IMR-90 (cell line): ENCODE measurements around the gene EGF. TPM values are rescaled to one million over a fixed set of nuclear protein-coding genes. Genes with fewer than 3 reads are reported as not detected.

Experiments used
- ATAC-seq: fragments of 200-7000 bp; cut with Tn5 transposase; 2 replicates; pipeline ENCODE4 v1.9.1; 2020; ENCODE audit warnings: low read depth, mild to moderate bottlenecking, moderate library complexity
- BruUV-seq: library from RNA; stranded (reverse); fragments of 400-500 nt; replicated peaks from 2 replicates; lab custom pipeline; 2021; lab: Mats Ljungman, UMichigan
- CTCF ChIA-PET: fragments of 300-600 bp; formaldehyde crosslinking; extraction: SDS; loops from one replicate; lab custom pipeline; 2021; ENCODE audit warnings: antibody characterized with exemption; lab: Yijun Ruan, JAX
- POLR2A ChIA-PET: fragments of 300-600 bp; sonication (Branson Sonifier 250); formaldehyde crosslinking; loops from one replicate; lab custom pipeline; 2022; ENCODE audit warnings: antibody characterized with exemption; ENCODE audit not compliant: unreplicated experiment; lab: Charles Lee
- DNase-seq: peaks from one replicate; pipeline ENCODE4 v3.0.0; 2013
- H2AFZ ChIP-seq: replicated peaks from 2 replicates; pipeline ENCODE3; 2013; ENCODE audit warnings: low read length, mild to moderate bottlenecking; ENCODE audit not compliant: poor library complexity
- H2AK5ac ChIP-seq: 2 replicates; pipeline ENCODE4 v1.6.1; 2013; ENCODE audit warnings: low read depth, low read length, inconsistent platforms
- H2AK9ac ChIP-seq: replicated peaks from 2 replicates; pipeline ENCODE3; 2013; ENCODE audit warnings: mild to moderate bottlenecking, low read depth, low read length, moderate library complexity; ENCODE audit not compliant: poor library complexity
- H2BK120ac ChIP-seq: 2 replicates; pipeline ENCODE4 v1.6.1; 2013; ENCODE audit warnings: low read depth, low read length, inconsistent platforms
- H2BK15ac ChIP-seq: 3 replicates; pipeline ENCODE4 v1.6.1; 2013; ENCODE audit warnings: low read depth, low read length, inconsistent platforms
- H2BK20ac ChIP-seq: 2 replicates; pipeline ENCODE4 v1.6.1; 2013; ENCODE audit warnings: low read depth, mild to moderate bottlenecking, inconsistent platforms, low read length, moderate library complexity
- H2BK5ac ChIP-seq: 2 replicates; pipeline ENCODE4 v1.6.1; 2013; ENCODE audit warnings: mild to moderate bottlenecking, low read depth, low read length, inconsistent platforms; ENCODE audit not compliant: poor library complexity, severe bottlenecking
- H3K14ac ChIP-seq: replicated peaks from 2 replicates; pipeline ENCODE4 v1.6.1; 2013; ENCODE audit warnings: low read depth, low read length, inconsistent platforms
- H3K18ac ChIP-seq: 2 replicates; pipeline ENCODE4 v1.6.1; 2013; ENCODE audit warnings: low read depth, low read length, control low read depth
- H3K23ac ChIP-seq: 2 replicates; pipeline ENCODE4 v1.6.1; 2013; ENCODE audit warnings: low read depth, low read length, inconsistent platforms
- H3K27ac ChIP-seq: 2 replicates; pipeline ENCODE4 v1.5.1; 2013; ENCODE audit warnings: mild to moderate bottlenecking, control low read depth, low read length; ENCODE audit not compliant: insufficient read depth
- H3K27me3 ChIP-seq: 2 replicates; pipeline ENCODE4 v1.6.1; 2013; ENCODE audit warnings: low read length; ENCODE audit not compliant: control insufficient read depth, insufficient read depth
- H3K36me3 ChIP-seq: 2 replicates; pipeline ENCODE4 v1.6.1; 2013; ENCODE audit warnings: low read length, mixed read lengths; ENCODE audit not compliant: control insufficient read depth, insufficient read depth
- H3K4ac ChIP-seq: 2 replicates; pipeline ENCODE4 v1.6.1; 2013; ENCODE audit warnings: low read depth, low read length, inconsistent platforms
- H3K4me1 ChIP-seq: 2 replicates; pipeline ENCODE4 v1.6.1; 2013; ENCODE audit warnings: low read length, mixed read lengths; ENCODE audit not compliant: control insufficient read depth, insufficient read depth
- H3K4me2 ChIP-seq: 2 replicates; pipeline ENCODE4 v1.6.1; 2013; ENCODE audit warnings: low read depth, mild to moderate bottlenecking, control low read depth, low read length, moderate library complexity
- H3K4me3 ChIP-seq: 2 replicates; pipeline ENCODE4 v1.5.1; 2013; ENCODE audit warnings: low read depth, mild to moderate bottlenecking, control low read depth, low read length, moderate library complexity; ENCODE audit not compliant: insufficient read depth
- H3K56ac ChIP-seq: 2 replicates; pipeline ENCODE4 v1.6.1; 2013; ENCODE audit warnings: low read length, inconsistent platforms; ENCODE audit not compliant: insufficient read depth; ENCODE audit errors: extremely low read depth
- H3K79me1 ChIP-seq, 2 experiments: 2 replicates each; pipeline ENCODE4 v1.6.1; 2013; ENCODE audit warnings: low read length in 2 of 2, inconsistent platforms in 1 of 2, low read depth in 1 of 2
- H3K9ac ChIP-seq: 2 replicates; pipeline ENCODE4 v1.6.1; 2013; ENCODE audit warnings: low read depth, low read length, control low read depth
- H3K9me1 ChIP-seq: 2 replicates; pipeline ENCODE4 v1.6.1; 2013; ENCODE audit warnings: low read length, inconsistent platforms; ENCODE audit not compliant: insufficient read depth
- H3K9me3 ChIP-seq: 2 replicates; pipeline ENCODE4 v1.6.1; 2013; ENCODE audit warnings: low read length; ENCODE audit not compliant: control insufficient read depth, insufficient read depth
- H4K20me1 ChIP-seq: 2 replicates; pipeline ENCODE4 v1.6.1; 2013; ENCODE audit warnings: low read length, inconsistent platforms; ENCODE audit not compliant: insufficient read depth
- H4K5ac ChIP-seq: 2 replicates; pipeline ENCODE4 v1.6.1; 2013; ENCODE audit warnings: mild to moderate bottlenecking, low read depth, low read length, control low read depth
- H4K8ac ChIP-seq, 2 experiments: 2 replicates each; pipeline ENCODE4 v1.6.1; 2013; ENCODE audit warnings: low read depth in 2 of 2, low read length in 2 of 2, control low read depth in 1 of 2, inconsistent platforms in 1 of 2
- H4K91ac ChIP-seq: 2 replicates; pipeline ENCODE4 v1.6.1; 2013; ENCODE audit warnings: low read depth, low read length, inconsistent platforms; ENCODE audit not compliant: insufficient read depth
- CEBPB ChIP-seq: IDR thresholded peaks from 2 replicates; pipeline ENCODE4 v1.6.1; 2012; ENCODE audit warnings: low read depth, low read length, improper control_type of control experiment
- CHD1 ChIP-seq: IDR thresholded peaks from 2 replicates; pipeline ENCODE4 v1.6.1; 2012; ENCODE audit warnings: low read depth, low read length, improper control_type of control experiment
- FOS ChIP-seq: fragments of 150-350 bp; IDR thresholded peaks from 2 replicates; pipeline ENCODE4 v1.6.1; 2016; ENCODE audit warnings: low read depth, low read length
- MAFK ChIP-seq: IDR thresholded peaks from 2 replicates; pipeline ENCODE4 v1.6.1; 2012; ENCODE audit warnings: low read depth, low read length, improper control_type of control experiment
- MAZ ChIP-seq: IDR thresholded peaks from 2 replicates; pipeline ENCODE4 v1.6.1; 2012; ENCODE audit warnings: low read depth, mild to moderate bottlenecking, low read length, improper control_type of control experiment, moderate library complexity, borderline replicate concordance
- MXI1 ChIP-seq: IDR thresholded peaks from 2 replicates; pipeline ENCODE4 v1.6.1; 2012; ENCODE audit warnings: low read depth, mild to moderate bottlenecking, low read length, moderate library complexity, borderline replicate concordance
- NFE2L2 ChIP-seq: fragments of 150-350 bp; IDR thresholded peaks from 2 replicates; pipeline ENCODE4 v1.6.1; 2016; ENCODE audit warnings: low read depth, mild to moderate bottlenecking, low read length
- POLR2A ChIP-seq: IDR thresholded peaks from 2 replicates; pipeline ENCODE4 v1.6.1; 2012; ENCODE audit warnings: mild to moderate bottlenecking, low read depth, low read length
- RAD21 ChIP-seq: IDR thresholded peaks from 2 replicates; pipeline ENCODE4 v1.6.1; 2012; ENCODE audit warnings: low read length, improper control_type of control experiment
- RFX5 ChIP-seq: IDR thresholded peaks from 2 replicates; pipeline ENCODE4 v1.8.0; 2012; ENCODE audit warnings: low read depth, mild to moderate bottlenecking, low read length, moderate library complexity
- SMC3 ChIP-seq: fragments of 150-350 bp; IDR thresholded peaks from 2 replicates; pipeline ENCODE4 v1.6.1; 2016; ENCODE audit warnings: low read depth, mild to moderate bottlenecking, antibody characterized with exemption, low read length, moderate library complexity
- USF2 ChIP-seq: fragments of 150-350 bp; IDR thresholded peaks from 2 replicates; pipeline ENCODE4 v1.6.1; 2017; ENCODE audit warnings: mild to moderate bottlenecking, antibody characterized with exemption, low read length, low read depth
- dilution Hi-C: fragments of 300-500 bp; cut with HindIII; formaldehyde crosslinking; loops from one replicate; pipeline ENCODE4 v1.14.3; 2018; ENCODE audit warnings: low sequenced_read_pairs; ENCODE audit not compliant: unreplicated experiment
- in situ Hi-C: fragments of 300-500 bp; cut with MboI; formaldehyde crosslinking; loops from 3 replicates; pipeline ENCODE4 v1.14.3; 2019; ENCODE audit warnings: low sequenced_read_pairs, inconsistent platforms, mixed read lengths
- intact Hi-C: fragments of 100-400 bp; cut with micrococcal nuclease; formaldehyde crosslinking; loops from 2 replicates; pipeline ENCODE4 v1.10.0; 2022
- polyA plus RNA-seq, 3 experiments: library from polyadenylated mRNA; depleted of rRNA; stranded (reverse); fragments of >200 nt; gene quantifications; 2 replicates each; pipeline ENCODE4 v1.2.3, GENCODE V29; 2012; ENCODE audit warnings: low replicate concordance in 1 of 3
- total RNA-seq: library from RNA; depleted of rRNA; stranded (reverse); fragments of >200 nt; gene quantifications from 2 replicates; pipeline ENCODE4 v1.2.3, GENCODE V29; 2012
- TF ChIP-seq, protein P1 (sequence below): conservative IDR thresholded peaks from 2 replicates; pipeline ENCODE4 v1.5.1; 2012; ENCODE audit warnings: mild to moderate bottlenecking, low read depth, low read length, improper control_type of control experiment
- TF ChIP-seq, protein P2 (sequence below): fragments of 150-350 bp; IDR thresholded peaks from 2 replicates; pipeline ENCODE4 v1.6.1; 2016; ENCODE audit warnings: low read depth, mild to moderate bottlenecking, low read length, moderate library complexity, borderline replicate concordance

EGF gene
- total and polyA plus RNA-seq, 2 of the 4 experiments (the other 2 are of a cell fraction): 1.7 to 2.2 TPM

- Histone ChIP-seq H4K8ac (no peak overlapping the region), H3K4me2 (no peak overlapping the region), H3K36me3 (no peaks in the 10 kb centered on the region), H3K27ac (no peak overlapping the region), H4K5ac (no peak overlapping the region), H2AFZ (no peak overlapping the region), H3K23ac (no peak overlapping the region), H4K91ac (no peak overlapping the region), H3K4me1 (no peaks in the 10 kb centered on the region), H2BK15ac (no peak overlapping the region), H3K9me3 (no peaks in the 10 kb centered on the region), H3K4ac (no peak overlapping the region), H3K14ac (no peak overlapping the region), H3K27me3 (no peaks in the 10 kb centered on the region; the same call in 1 of the 2 replicates), H3K9ac (no peak overlapping the region), H3K18ac (no peak overlapping the region), H2AK9ac (no peak overlapping the region), H3K4me3 (no peak overlapping the region), H3K9me1 (no peaks in the 10 kb centered on the region), H2BK20ac (no peak overlapping the region), H2BK5ac (no peak overlapping the region), H2AK5ac (no peak overlapping the region), H2BK120ac (no peak overlapping the region), H3K56ac (no peak overlapping the region), H4K20me1 (no peaks in the 10 kb centered on the region), H3K79me1 (no peaks in the 10 kb centered on the region)
- POLR2A ChIA-PET: no interaction called here
- no peak for ATAC-seq
- TF ChIP-seq POLR2A (no peak), RFX5 (no peak), FOS (no peak), CHD1 (no peak), RAD21 (no peak), CEBPB (no peak), MXI1 (no peak), MAZ (no peak), USF2 (no peak), SMC3 (no peak), MAFK (no peak), NFE2L2 (no peak)
- TF ChIP-seq, protein P1, sequence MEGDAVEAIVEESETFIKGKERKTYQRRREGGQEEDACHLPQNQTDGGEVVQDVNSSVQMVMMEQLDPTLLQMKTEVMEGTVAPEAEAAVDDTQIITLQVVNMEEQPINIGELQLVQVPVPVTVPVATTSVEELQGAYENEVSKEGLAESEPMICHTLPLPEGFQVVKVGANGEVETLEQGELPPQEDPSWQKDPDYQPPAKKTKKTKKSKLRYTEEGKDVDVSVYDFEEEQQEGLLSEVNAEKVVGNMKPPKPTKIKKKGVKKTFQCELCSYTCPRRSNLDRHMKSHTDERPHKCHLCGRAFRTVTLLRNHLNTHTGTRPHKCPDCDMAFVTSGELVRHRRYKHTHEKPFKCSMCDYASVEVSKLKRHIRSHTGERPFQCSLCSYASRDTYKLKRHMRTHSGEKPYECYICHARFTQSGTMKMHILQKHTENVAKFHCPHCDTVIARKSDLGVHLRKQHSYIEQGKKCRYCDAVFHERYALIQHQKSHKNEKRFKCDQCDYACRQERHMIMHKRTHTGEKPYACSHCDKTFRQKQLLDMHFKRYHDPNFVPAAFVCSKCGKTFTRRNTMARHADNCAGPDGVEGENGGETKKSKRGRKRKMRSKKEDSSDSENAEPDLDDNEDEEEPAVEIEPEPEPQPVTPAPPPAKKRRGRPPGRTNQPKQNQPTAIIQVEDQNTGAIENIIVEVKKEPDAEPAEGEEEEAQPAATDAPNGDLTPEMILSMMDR: no peak
- TF ChIP-seq, protein P2, sequence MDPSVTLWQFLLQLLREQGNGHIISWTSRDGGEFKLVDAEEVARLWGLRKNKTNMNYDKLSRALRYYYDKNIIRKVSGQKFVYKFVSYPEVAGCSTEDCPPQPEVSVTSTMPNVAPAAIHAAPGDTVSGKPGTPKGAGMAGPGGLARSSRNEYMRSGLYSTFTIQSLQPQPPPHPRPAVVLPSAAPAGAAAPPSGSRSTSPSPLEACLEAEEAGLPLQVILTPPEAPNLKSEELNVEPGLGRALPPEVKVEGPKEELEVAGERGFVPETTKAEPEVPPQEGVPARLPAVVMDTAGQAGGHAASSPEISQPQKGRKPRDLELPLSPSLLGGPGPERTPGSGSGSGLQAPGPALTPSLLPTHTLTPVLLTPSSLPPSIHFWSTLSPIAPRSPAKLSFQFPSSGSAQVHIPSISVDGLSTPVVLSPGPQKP: no peak
- dilution Hi-C loops (no loop called here), in situ Hi-C loops (no loop called here), intact Hi-C loops (no loop called here)
- no peak for DNase-seq
- BruUV-seq: no TSS peak
- CTCF ChIA-PET: no interaction called here
Observed at GRCh38 chr4:109890076-109890475, 22.6 kb upstream of the EGF start.
